MM.1S (cell line): Measurements from ENCODE around the gene PDIK1L.

Experiments
- EZH2 ChIP-seq: fragments of 300-600 bp; sonication (generic); optimal IDR thresholded peaks from 2 replicates; pipeline ENCODE3; 2017; ENCODE audit warnings: low read depth, mild to moderate bottlenecking, antibody characterized with exemption, low read length, mixed read lengths
- EZH2phosphoT487 ChIP-seq: fragments of 300-600 bp; sonication (generic); IDR thresholded peaks from 2 replicates; pipeline ENCODE4 v1.6.1; 2018; ENCODE audit warnings: antibody characterized with exemption, low read length
- TF ChIP-seq, protein P1 (sequence below): fragments of 300-600 bp; sonication (generic); IDR thresholded peaks from 2 replicates; pipeline ENCODE4 v1.5.1; 2016; ENCODE audit warnings: antibody characterized with exemption, low read length, mixed read lengths

GRCh38 chr1:26129778-26130177 lies 18.2 kb downstream of the PDIK1L start:
- TF ChIP-seq, protein P1, sequence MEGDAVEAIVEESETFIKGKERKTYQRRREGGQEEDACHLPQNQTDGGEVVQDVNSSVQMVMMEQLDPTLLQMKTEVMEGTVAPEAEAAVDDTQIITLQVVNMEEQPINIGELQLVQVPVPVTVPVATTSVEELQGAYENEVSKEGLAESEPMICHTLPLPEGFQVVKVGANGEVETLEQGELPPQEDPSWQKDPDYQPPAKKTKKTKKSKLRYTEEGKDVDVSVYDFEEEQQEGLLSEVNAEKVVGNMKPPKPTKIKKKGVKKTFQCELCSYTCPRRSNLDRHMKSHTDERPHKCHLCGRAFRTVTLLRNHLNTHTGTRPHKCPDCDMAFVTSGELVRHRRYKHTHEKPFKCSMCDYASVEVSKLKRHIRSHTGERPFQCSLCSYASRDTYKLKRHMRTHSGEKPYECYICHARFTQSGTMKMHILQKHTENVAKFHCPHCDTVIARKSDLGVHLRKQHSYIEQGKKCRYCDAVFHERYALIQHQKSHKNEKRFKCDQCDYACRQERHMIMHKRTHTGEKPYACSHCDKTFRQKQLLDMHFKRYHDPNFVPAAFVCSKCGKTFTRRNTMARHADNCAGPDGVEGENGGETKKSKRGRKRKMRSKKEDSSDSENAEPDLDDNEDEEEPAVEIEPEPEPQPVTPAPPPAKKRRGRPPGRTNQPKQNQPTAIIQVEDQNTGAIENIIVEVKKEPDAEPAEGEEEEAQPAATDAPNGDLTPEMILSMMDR = no peak
- TF ChIP-seq EZH2 (no peak), EZH2phosphoT487 (no peak)
